IMR-90 (cell line): Measurements from ENCODE around the gene BCL11A.

Experiments
- CEBPB ChIP-seq: IDR thresholded peaks from 2 replicates; pipeline ENCODE4 v1.6.1; 2012; ENCODE audit warnings: low read depth, low read length, improper control_type of control experiment
- CHD1 ChIP-seq: IDR thresholded peaks from 2 replicates; pipeline ENCODE4 v1.6.1; 2012; ENCODE audit warnings: low read depth, low read length, improper control_type of control experiment
- CTCF ChIP-seq: conservative IDR thresholded peaks from 2 replicates; pipeline ENCODE4 v1.5.1; 2012; ENCODE audit warnings: mild to moderate bottlenecking, low read depth, low read length, improper control_type of control experiment
- FOS ChIP-seq: fragments of 150-350 bp; IDR thresholded peaks from 2 replicates; pipeline ENCODE4 v1.6.1; 2016; ENCODE audit warnings: low read depth, low read length
- MXI1 ChIP-seq: IDR thresholded peaks from 2 replicates; pipeline ENCODE4 v1.6.1; 2012; ENCODE audit warnings: low read depth, mild to moderate bottlenecking, low read length, moderate library complexity, borderline replicate concordance
- POLR2A ChIP-seq: IDR thresholded peaks from 2 replicates; pipeline ENCODE4 v1.6.1; 2012; ENCODE audit warnings: mild to moderate bottlenecking, low read depth, low read length
- RFX5 ChIP-seq: IDR thresholded peaks from 2 replicates; pipeline ENCODE4 v1.8.0; 2012; ENCODE audit warnings: low read depth, mild to moderate bottlenecking, low read length, moderate library complexity
- SMC3 ChIP-seq: fragments of 150-350 bp; IDR thresholded peaks from 2 replicates; pipeline ENCODE4 v1.6.1; 2016; ENCODE audit warnings: low read depth, mild to moderate bottlenecking, antibody characterized with exemption, low read length, moderate library complexity
- USF2 ChIP-seq: fragments of 150-350 bp; IDR thresholded peaks from 2 replicates; pipeline ENCODE4 v1.6.1; 2017; ENCODE audit warnings: mild to moderate bottlenecking, antibody characterized with exemption, low read length, low read depth

GRCh38 chr2:60408207-60408606 is 145.2 kb downstream of the BCL11A start:
- TF ChIP-seq CTCF: no peak
- TF ChIP-seq POLR2A: no peak
- TF ChIP-seq MXI1: no peak
- TF ChIP-seq CHD1: no peak
- TF ChIP-seq USF2: no peak
- TF ChIP-seq FOS: no peak
- TF ChIP-seq SMC3: no peak
- TF ChIP-seq CEBPB: no peak
- no peak for TF ChIP-seq RFX5
